Stimulated activated CD4-positive, alpha-beta T cell treated with anti-CD3 and anti-CD28 coated beads, Interleukin-4, amount 100 ng/mL, for 48 hours (primary cell): ENCODE measurements around the gene FBXL7.

Source experiments
- DNase-seq, 2 donors: peaks; one replicate each; pipeline ENCODE4 v3.0.0-alpha.2; 2020; ENCODE audit warnings: low read depth in 2 of 2

The FBXL7 gene

GRCh38 chr5:15539951-15540350 is 40.0 kb downstream of the FBXL7 start:
- DNase-seq = no peak

DNA sequence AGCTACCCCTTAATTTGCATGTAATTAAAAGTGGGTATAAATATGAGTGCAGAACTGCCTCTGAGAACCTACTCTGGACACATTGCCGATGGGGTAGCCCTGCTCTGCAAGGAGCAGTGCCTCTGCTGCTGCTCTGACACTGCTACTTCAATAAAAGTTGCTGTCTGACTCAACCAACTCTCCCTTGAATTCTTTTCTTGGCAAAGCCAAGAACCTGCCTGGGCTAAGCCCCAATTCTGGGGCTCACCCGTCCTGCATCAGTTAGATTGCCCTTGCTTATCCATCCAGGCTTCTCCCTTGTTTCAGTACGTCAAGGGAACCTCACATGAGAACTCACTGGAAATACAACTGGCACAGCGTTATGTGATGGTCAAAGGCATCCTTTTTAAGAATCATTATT is 44.1 kb downstream of the FBXL7 start:
- DNase-seq = no peak

DNA sequence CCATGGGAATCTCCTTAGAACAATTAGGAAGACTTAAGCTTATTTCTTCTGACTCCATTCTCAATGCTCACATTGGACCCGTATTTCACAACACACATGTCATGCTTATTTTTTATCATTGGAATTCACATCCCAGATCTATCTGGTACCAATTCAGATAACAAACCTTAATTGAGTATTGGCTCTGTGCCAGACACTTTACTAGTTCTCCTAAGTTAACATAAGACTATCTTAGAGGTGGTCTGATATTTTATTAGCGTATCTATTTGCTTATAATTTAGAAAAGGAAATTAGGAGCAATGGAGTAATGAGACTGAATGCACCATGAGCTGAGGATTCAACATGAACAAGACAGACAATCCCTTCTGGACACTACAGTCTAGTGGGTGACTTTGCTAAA is 45.1 kb downstream of the FBXL7 start:
- no peak for DNase-seq

DNA sequence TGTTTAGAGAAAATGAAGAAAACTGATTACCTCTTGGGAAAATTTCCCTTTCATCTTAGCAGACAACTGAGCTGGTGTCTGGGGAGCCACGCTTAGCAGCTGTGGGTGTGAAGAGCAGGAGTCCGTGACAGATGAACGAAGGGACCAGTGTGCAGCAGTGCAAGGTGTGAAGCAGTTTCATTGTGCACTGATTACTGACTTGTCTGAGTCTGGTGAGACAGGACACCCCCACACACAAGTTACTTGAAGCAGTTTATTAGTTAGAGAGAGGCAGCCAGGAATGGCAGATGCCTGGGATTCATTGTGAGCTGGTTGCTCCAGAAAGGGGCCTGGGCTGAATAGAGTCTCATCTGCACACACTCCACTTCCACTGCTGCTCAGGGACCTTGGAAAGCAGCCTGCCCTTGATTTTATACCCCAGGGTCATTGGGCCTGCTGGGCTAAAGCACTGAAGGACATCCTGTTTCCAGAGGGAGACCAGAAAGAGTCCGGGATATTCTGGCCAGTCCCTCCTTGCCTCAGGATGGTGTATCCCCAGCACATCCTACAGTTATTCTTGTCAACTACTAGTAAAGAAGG is 47.4 kb downstream of the FBXL7 start:
- DNase-seq = no peak

DNA sequence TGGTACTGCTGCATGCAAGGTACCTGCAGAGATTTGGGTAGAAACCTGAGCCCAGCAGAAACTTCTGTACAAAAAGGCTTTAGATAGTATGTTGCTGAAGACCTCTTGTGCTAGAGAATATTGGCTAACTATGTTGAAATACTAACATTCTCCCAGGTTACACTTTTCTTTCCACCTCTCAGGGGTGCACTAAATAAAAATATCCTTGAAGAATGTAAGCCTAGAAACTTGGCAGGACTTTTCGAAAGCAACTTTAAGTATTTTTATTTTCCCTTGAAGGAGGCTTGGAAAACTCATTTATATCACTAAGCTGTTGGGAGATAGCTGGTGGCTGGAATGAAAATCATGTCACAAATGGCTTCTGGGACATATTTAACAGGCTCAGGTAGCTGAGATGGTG is 50.0 kb downstream of the FBXL7 start:
- DNase-seq = no peak

GRCh38 chr5:15550502-15551112 is 50.6 kb downstream of the FBXL7 start:
- DNase-seq = no peak

GRCh38 chr5:15551113-15551504 is 51.1 kb downstream of the FBXL7 start:
- DNase-seq = no peak

DNA sequence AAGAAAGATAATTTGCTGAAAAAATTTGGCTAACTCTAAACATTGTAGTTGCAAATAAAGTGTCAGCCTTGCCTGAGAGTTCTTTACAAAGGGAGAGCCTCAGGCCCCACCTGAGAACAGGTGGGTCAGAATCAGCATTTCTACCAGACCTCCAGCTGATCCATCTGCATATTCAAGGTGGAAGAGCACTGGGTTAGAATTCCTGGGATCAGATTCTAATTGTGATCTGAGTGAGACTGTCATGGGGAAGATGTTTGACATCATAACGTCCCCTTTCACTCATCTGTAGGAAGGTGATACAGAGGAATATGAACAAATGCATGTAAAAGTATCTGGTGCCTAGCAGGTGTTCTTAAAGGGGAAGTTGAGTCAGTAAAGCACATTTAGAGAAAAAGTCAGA is 54.6 kb downstream of the FBXL7 start:
- no peak for DNase-seq

DNA sequence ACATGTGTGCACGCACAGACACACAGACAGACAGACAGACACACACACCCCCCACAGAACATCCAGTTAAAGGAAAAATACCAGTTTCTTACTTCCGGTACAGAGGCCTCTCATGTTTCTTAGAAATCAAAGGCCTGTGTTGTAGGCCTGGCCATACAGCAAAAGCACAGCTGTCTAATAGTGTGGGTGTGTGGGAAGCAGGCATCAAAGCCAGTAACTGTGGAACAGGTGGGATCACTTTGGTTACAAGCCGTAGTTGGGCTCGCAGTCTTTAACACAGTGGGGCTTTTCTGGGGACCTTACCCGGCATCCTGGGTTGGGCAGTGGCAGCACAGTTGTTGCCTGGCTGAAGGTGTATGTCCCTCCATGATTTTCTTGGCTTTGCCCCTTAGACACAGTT is 55.2 kb downstream of the FBXL7 start:
- no peak for DNase-seq

- DNase-seq = no peak
Observed at GRCh38 chr5:15558240-15558639, 58.3 kb downstream of the FBXL7 start.

- DNase-seq = no peak
Observed at GRCh38 chr5:15558681-15559080, 58.7 kb downstream of the FBXL7 start.

GRCh38 chr5:15560421-15560820 is 60.4 kb downstream of the FBXL7 start:
- DNase-seq = no peak

DNA sequence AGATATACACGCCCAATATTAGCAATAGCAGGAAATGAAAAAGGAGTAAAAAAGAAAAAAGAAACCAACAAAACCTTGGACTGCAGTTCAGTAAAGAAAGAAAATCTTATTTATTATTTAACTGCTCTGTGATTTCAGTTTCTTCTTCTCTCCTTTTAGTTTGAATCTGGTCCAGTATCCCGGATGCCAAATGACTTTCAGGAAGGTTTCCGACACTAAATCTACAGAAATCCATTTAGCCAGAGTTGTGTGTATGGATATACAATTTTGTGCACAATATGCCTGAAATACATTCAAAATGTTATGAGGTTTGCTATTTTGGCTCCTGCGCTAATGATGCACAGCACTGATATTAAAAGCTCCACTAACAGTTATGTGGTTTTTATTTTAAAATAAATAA is 64.5 kb downstream of the FBXL7 start:
- DNase-seq = no peak

DNA sequence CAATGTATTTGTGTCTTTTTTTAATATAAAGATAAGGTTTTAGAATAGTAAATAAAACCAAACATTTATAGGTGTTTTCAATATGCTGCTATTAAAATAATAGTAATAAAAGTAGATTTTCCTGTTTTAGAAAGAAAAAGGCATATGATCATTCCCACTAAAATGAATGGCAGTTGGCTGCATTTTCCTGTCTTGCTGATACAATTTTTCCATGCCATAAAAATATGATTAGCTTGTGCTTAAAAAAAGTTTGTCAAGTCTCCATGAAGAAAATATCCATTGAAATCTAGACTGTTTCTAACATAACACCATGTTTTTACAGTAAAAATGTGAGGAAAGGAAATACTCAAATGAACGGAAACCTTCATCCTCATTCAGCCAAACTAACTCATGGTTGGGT is 65.0 kb downstream of the FBXL7 start:
- no peak for DNase-seq

DNA sequence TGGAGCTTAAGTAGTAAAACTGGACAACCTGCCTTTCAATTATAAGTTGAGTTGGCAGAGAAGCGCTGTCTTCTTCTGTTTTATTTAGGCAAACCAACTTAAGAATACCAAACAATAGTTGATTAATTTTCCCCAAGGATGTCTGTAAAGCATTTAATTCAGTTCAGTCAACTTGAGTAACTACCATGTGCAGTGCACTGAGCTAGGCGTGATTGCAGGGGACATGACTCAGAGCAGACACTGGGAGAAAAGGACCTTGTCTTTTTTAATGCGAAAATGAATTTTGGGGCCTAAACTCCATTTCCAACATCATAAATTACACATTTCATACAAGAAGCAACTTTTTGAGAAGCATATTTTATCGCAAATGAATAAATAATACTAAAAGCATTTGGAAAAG is 66.3 kb downstream of the FBXL7 start:
- DNase-seq = no peak

GRCh38 chr5:15566789-15567188 is 66.8 kb downstream of the FBXL7 start:
- no peak for DNase-seq

GRCh38 chr5:15570491-15570890 is 70.5 kb downstream of the FBXL7 start:
- DNase-seq = no peak

DNA sequence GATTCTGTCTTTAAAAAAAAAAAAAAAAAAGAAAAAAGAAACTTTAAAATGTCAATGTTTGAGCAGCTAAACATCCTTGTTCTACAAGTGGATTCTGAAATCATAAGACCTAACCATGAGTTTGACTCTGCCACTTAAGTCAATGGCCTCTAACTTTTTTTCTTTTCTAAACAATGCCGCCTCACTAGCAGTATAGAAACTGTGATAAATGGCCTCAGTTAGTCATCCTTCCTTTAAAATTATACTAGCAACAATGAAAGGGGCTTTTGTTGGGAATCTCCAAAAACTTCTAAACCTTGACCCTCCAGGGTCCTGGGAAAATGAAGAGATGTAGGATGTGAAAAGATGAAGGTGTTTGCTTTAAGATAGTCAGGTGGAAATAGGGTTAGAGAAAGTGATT is 71.1 kb downstream of the FBXL7 start:
- DNase-seq = no peak

DNA sequence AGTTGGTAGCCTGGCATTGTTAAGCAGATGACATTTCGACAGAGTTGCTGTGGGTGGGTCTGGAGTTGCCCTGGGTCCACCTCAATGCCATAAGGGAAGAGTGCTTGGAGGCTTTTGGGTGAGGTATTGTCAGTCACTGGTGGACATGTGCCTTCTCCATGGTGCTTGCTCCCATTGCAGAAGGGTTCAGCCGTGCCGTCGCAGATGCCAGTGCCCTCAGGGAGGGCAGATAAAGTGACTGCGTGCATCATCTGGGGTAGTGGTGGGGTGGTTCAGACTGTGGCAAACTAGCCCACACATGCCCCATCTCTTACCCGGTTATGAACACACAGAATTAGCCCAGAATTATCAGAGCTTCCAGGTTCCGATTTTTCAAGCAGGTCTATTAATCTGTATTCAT is 71.6 kb downstream of the FBXL7 start:
- DNase-seq = no peak

DNA sequence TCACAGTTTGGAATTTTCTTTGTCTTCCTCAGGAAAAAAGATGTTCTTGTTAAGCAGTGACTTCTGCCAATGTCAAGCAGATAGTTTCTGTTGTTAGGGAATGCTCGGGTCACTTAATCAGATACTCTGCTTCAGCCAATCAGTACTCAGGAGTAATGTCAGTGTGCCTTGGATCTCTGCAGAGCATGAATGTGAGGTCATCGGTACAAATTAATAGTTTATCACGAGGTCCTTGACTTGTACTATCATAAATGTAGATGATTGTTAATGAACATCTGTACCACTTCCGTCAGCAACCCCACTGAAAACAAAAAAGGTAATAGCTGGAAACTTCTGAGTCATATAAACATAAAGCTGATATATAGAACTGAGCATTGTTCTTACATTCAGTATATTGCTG is 73.6 kb downstream of the FBXL7 start:
- no peak for DNase-seq

GRCh38 chr5:15574128-15574527 is 74.1 kb downstream of the FBXL7 start:
- DNase-seq = no peak

- no peak for DNase-seq
Observed at GRCh38 chr5:15574806-15575325, 74.9 kb downstream of the FBXL7 start.

DNA sequence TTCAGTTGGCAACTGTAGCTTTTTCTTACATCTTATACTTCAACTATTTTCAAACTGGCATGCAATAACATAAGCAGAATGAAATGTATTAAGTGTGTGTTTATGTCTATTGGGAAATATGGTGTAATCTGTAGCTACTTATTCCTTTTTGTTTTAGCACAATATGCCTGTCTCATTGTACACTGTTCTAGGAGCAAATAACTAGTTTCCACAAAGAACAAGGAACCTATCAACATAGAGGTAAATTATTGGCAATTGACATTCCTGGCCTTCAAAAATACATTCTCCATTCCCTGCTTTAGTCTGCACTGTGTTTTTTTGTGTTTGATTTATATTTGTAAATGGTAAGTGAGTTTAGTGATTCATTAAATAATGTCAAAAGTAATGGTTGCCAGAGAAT is 75.7 kb downstream of the FBXL7 start:
- no peak for DNase-seq

GRCh38 chr5:15577132-15577531 is 77.2 kb downstream of the FBXL7 start:
- no peak for DNase-seq
